ENCODE data around the gene CTNNA2.

The CTNNA2 gene

GRCh38 chr2:80193566-80193965 lies 680.7 kb downstream of the CTNNA2 start:
- no peak for TF ChIP-seq TAF1 (IDR thresholded peaks at IDR 0.05; ENCODE audit: borderline replicate concordance, insufficient read depth, low read length)

- TF ChIP-seq TAF1 (IDR thresholded peaks at IDR 0.05; ENCODE audit: borderline replicate concordance, insufficient read depth, low read length) (no peak), POLR2AphosphoS5 (IDR thresholded peaks at IDR 0.05; ENCODE audit: low read depth, low read length) (no peak), SIN3A (IDR thresholded peaks at IDR 0.05; ENCODE audit: borderline replicate concordance, insufficient read depth, low read length) (no peak)
Measured at GRCh38 chr2:80195034-80195433, 682.2 kb downstream of the CTNNA2 start.

- no peak for TF ChIP-seq FOXP2 (optimal IDR thresholded peaks at IDR 0.05; ENCODE audit: borderline replicate concordance, extremely low read depth, extremely low read length, insufficient read depth)
- no peak for TF ChIP-seq TAF1 (IDR thresholded peaks at IDR 0.05; ENCODE audit: borderline replicate concordance, insufficient read depth, low read length)
- TF ChIP-seq SIN3A (IDR thresholded peaks at IDR 0.05; ENCODE audit: borderline replicate concordance, insufficient read depth, low read length): no peak
Measured at GRCh38 chr2:80198042-80198441, 685.2 kb downstream of the CTNNA2 start.

- TF ChIP-seq REST (IDR thresholded peaks at IDR 0.05; ENCODE audit: insufficient read depth in 1 of 2, low read depth in 2 of 2, low read length in 2 of 2) (no peak), TAF1 (IDR thresholded peaks at IDR 0.05; ENCODE audit: borderline replicate concordance, insufficient read depth, low read length) (no peak), SIN3A (IDR thresholded peaks at IDR 0.05; ENCODE audit: borderline replicate concordance, insufficient read depth, low read length) (no peak), POLR2AphosphoS5 (IDR thresholded peaks at IDR 0.05; ENCODE audit: low read depth, low read length) (no peak), FOXP2 (optimal IDR thresholded peaks at IDR 0.05; ENCODE audit: borderline replicate concordance, extremely low read depth, extremely low read length, insufficient read depth) (no peak)
Measured at GRCh38 chr2:80199504-80199903, 686.7 kb downstream of the CTNNA2 start.

- no peak for TF ChIP-seq FOXP2 (optimal IDR thresholded peaks at IDR 0.05; ENCODE audit: borderline replicate concordance, extremely low read depth, extremely low read length, insufficient read depth)
- TF ChIP-seq SIN3A (IDR thresholded peaks at IDR 0.05; ENCODE audit: borderline replicate concordance, insufficient read depth, low read length): no peak
- no peak for TF ChIP-seq REST (IDR thresholded peaks at IDR 0.05; ENCODE audit: insufficient read depth in 1 of 2, low read depth in 2 of 2, low read length in 2 of 2)
- no peak for TF ChIP-seq POLR2AphosphoS5 (IDR thresholded peaks at IDR 0.05; ENCODE audit: low read depth, low read length)
- no peak for TF ChIP-seq TAF1 (IDR thresholded peaks at IDR 0.05; ENCODE audit: borderline replicate concordance, insufficient read depth, low read length)
Measured at GRCh38 chr2:80205498-80205897, 692.6 kb downstream of the CTNNA2 start.

GRCh38 chr2:80209458-80209857 lies 696.6 kb downstream of the CTNNA2 start:
- TF ChIP-seq TAF1 (IDR thresholded peaks at IDR 0.05; ENCODE audit: borderline replicate concordance, insufficient read depth, low read length) (no peak), REST (IDR thresholded peaks at IDR 0.05; ENCODE audit: insufficient read depth in 1 of 2, low read depth in 2 of 2, low read length in 2 of 2) (no peak), POLR2AphosphoS5 (IDR thresholded peaks at IDR 0.05; ENCODE audit: low read depth, low read length) (no peak), FOXP2 (optimal IDR thresholded peaks at IDR 0.05; ENCODE audit: borderline replicate concordance, extremely low read depth, extremely low read length, insufficient read depth) (no peak), SIN3A (IDR thresholded peaks at IDR 0.05; ENCODE audit: borderline replicate concordance, insufficient read depth, low read length) (no peak)

GRCh38 chr2:80217446-80217845 lies 704.6 kb downstream of the CTNNA2 start:
- no peak for TF ChIP-seq POLR2AphosphoS5 (IDR thresholded peaks at IDR 0.05; ENCODE audit: low read depth, low read length)
- no peak for TF ChIP-seq TAF1 (IDR thresholded peaks at IDR 0.05; ENCODE audit: borderline replicate concordance, insufficient read depth, low read length)
- TF ChIP-seq REST (IDR thresholded peaks at IDR 0.05; ENCODE audit: insufficient read depth in 1 of 2, low read depth in 2 of 2, low read length in 2 of 2): no peak
- no peak for TF ChIP-seq FOXP2 (optimal IDR thresholded peaks at IDR 0.05; ENCODE audit: borderline replicate concordance, extremely low read depth, extremely low read length, insufficient read depth)
- no peak for TF ChIP-seq SIN3A (IDR thresholded peaks at IDR 0.05; ENCODE audit: borderline replicate concordance, insufficient read depth, low read length)
